Measurements from ENCODE around the gene TFPT. TPM values are rescaled to one million over a fixed set of nuclear protein-coding genes. Genes with fewer than 3 reads are reported as not detected.

The TFPT gene
- total and polyA plus RNA-seq, 2 of the 13 experiments (the other 11 are each of a cell fraction or from before 2014, with no cell fraction given), result 8.4 to 10.7 TPM

DNA sequence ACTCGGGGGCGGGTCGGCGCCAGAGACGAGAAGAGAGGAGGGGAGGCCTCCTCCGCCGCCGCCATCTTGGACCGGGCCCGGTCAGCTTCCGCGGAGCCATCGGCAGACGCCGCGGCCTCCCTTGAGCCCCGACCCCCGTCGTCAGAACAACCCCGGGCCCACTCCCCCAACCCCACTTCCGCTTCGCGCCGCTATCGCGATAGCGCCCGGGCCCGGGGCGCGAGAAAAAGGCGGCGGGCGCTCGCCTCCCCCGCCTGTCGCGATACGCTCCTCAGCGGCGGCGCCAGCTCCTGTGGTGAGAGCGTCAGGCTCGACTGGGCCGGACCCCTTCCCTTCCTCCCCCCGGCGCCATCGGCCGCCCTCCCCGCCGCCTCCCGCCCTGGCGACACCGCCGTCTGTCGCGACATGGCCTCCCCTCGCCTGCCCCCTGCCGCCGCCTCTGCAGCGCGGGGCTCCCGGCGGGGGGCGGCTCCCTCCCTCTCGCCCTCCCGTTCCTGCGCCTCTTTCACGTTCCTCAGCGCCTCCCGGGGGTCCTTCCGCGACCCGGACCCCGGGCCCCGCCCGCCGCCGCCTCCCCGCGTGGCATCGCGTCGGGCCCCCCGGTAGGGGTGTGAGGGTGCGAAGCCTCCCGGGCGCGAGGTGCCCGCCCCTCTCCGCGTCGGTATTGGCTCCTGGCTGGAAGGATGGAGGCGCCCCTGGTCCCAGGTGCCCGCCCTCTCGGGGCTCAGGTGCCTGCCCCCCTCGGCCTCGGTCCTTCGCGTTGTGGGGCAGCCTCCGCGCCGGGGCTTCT lies 22.4 kb upstream of the TFPT start, which contains the start of gene CNOT3 (continued):
- TF ChIP-seq, protein P1, sequence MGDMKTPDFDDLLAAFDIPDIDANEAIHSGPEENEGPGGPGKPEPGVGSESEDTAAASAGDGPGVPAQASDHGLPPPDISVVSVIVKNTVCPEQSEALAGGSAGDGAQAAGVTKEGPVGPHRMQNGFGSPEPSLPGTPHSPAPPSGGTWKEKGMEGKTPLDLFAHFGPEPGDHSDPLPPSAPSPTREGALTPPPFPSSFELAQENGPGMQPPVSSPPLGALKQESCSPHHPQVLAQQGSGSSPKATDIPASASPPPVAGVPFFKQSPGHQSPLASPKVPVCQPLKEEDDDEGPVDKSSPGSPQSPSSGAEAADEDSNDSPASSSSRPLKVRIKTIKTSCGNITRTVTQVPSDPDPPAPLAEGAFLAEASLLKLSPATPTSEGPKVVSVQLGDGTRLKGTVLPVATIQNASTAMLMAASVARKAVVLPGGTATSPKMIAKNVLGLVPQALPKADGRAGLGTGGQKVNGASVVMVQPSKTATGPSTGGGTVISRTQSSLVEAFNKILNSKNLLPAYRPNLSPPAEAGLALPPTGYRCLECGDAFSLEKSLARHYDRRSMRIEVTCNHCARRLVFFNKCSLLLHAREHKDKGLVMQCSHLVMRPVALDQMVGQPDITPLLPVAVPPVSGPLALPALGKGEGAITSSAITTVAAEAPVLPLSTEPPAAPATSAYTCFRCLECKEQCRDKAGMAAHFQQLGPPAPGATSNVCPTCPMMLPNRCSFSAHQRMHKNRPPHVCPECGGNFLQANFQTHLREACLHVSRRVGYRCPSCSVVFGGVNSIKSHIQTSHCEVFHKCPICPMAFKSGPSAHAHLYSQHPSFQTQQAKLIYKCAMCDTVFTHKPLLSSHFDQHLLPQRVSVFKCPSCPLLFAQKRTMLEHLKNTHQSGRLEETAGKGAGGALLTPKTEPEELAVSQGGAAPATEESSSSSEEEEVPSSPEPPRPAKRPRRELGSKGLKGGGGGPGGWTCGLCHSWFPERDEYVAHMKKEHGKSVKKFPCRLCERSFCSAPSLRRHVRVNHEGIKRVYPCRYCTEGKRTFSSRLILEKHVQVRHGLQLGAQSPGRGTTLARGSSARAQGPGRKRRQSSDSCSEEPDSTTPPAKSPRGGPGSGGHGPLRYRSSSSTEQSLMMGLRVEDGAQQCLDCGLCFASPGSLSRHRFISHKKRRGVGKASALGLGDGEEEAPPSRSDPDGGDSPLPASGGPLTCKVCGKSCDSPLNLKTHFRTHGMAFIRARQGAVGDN (CRISPR knock-in tag; IDR thresholded peaks at IDR 0.05), result no peak; the same call in 1 of the 2 replicates
- TF ChIP-seq, protein P2, sequence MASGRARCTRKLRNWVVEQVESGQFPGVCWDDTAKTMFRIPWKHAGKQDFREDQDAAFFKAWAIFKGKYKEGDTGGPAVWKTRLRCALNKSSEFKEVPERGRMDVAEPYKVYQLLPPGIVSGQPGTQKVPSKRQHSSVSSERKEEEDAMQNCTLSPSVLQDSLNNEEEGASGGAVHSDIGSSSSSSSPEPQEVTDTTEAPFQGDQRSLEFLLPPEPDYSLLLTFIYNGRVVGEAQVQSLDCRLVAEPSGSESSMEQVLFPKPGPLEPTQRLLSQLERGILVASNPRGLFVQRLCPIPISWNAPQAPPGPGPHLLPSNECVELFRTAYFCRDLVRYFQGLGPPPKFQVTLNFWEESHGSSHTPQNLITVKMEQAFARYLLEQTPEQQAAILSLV (CRISPR knock-in tag; IDR thresholded peaks at IDR 0.05; ENCODE audit: borderline replicate concordance), result no peak
- TF ChIP-seq, protein P3, sequence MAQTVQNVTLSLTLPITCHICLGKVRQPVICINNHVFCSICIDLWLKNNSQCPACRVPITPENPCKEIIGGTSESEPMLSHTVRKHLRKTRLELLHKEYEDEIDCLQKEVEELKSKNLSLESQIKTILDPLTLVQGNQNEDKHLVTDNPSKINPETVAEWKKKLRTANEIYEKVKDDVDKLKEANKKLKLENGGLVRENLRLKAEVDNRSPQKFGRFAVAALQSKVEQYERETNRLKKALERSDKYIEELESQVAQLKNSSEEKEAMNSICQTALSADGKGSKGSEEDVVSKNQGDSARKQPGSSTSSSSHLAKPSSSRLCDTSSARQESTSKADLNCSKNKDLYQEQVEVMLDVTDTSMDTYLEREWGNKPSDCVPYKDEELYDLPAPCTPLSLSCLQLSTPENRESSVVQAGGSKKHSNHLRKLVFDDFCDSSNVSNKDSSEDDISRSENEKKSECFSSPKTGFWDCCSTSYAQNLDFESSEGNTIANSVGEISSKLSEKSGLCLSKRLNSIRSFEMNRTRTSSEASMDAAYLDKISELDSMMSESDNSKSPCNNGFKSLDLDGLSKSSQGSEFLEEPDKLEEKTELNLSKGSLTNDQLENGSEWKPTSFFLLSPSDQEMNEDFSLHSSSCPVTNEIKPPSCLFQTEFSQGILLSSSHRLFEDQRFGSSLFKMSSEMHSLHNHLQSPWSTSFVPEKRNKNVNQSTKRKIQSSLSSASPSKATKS (CRISPR knock-in tag; IDR thresholded peaks at IDR 0.05), result no peak
- TF ChIP-seq HES4 (CRISPR knock-in tag; IDR thresholded peaks at IDR 0.05; ENCODE audit: borderline replicate concordance) (no peak), ATAD3A (CRISPR knock-in tag; IDR thresholded peaks at IDR 0.05) (no peak), ZNF562 (CRISPR knock-in tag; IDR thresholded peaks at IDR 0.05; ENCODE audit: borderline replicate concordance) (no peak), ZNF614 (CRISPR knock-in tag; IDR thresholded peaks at IDR 0.05; ENCODE audit: borderline replicate concordance) (no peak), RBM22 (optimal IDR thresholded peaks at IDR 0.05; ENCODE audit: low read length) (no peak), ZNF317 (CRISPR knock-in tag; IDR thresholded peaks at IDR 0.05) (no peak), JUN (CRISPR knock-in tag; IDR thresholded peaks at IDR 0.05) (no peak), ZNF816 (CRISPR knock-in tag; IDR thresholded peaks at IDR 0.05; ENCODE audit: borderline replicate concordance) (no peak), SNRNP70 (IDR thresholded peaks at IDR 0.05; ENCODE audit: low read depth, low read length) (no peak), FOXA1 (IDR thresholded peaks at IDR 0.05) (no peak), FOXA1 (CRISPR knock-in tag; IDR thresholded peaks at IDR 0.05) (no peak), HNRNPLL (IDR thresholded peaks at IDR 0.05; ENCODE audit: low read depth, low read length, poor library complexity, severe bottlenecking) (no peak)
- TF ChIP-seq, protein P4, sequence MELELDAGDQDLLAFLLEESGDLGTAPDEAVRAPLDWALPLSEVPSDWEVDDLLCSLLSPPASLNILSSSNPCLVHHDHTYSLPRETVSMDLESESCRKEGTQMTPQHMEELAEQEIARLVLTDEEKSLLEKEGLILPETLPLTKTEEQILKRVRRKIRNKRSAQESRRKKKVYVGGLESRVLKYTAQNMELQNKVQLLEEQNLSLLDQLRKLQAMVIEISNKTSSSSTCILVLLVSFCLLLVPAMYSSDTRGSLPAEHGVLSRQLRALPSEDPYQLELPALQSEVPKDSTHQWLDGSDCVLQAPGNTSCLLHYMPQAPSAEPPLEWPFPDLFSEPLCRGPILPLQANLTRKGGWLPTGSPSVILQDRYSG (CRISPR knock-in tag; IDR thresholded peaks at IDR 0.05), result no peak
- TF ChIP-seq, protein P5, sequence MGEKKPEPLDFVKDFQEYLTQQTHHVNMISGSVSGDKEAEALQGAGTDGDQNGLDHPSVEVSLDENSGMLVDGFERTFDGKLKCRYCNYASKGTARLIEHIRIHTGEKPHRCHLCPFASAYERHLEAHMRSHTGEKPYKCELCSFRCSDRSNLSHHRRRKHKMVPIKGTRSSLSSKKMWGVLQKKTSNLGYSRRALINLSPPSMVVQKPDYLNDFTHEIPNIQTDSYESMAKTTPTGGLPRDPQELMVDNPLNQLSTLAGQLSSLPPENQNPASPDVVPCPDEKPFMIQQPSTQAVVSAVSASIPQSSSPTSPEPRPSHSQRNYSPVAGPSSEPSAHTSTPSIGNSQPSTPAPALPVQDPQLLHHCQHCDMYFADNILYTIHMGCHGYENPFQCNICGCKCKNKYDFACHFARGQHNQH (CRISPR knock-in tag; IDR thresholded peaks at IDR 0.05), result no peak
- TF ChIP-seq, protein P6, sequence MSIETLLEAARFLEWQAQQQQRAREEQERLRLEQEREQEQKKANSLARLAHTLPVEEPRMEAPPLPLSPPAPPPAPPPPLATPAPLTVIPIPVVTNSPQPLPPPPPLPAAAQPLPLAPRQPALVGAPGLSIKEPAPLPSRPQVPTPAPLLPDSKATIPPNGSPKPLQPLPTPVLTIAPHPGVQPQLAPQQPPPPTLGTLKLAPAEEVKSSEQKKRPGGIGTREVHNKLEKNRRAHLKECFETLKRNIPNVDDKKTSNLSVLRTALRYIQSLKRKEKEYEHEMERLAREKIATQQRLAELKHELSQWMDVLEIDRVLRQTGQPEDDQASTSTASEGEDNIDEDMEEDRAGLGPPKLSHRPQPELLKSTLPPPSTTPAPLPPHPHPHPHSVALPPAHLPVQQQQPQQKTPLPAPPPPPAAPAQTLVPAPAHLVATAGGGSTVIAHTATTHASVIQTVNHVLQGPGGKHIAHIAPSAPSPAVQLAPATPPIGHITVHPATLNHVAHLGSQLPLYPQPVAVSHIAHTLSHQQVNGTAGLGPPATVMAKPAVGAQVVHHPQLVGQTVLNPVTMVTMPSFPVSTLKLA (IDR thresholded peaks at IDR 0.05), result no peak
